Esophagus squamous epithelium (tissue), 5 donors: ENCODE measurements around the gene NR4A1. TPM values are rescaled to one million over a fixed set of nuclear protein-coding genes. Genes with fewer than 3 reads are reported as not detected.

Experiments used
- DNase-seq: peaks from one replicate; lab custom pipeline; 2025; lab: John Stamatoyannopoulos, UW
- H3K27ac ChIP-seq, 4 donors: fragments of 200-600 bp; sonication (generic); one replicate each; pipeline ENCODE4 v1.5.1; 2016 to 2019; ENCODE audit warnings: mild to moderate bottlenecking in 1 of 4
- H3K27me3 ChIP-seq, 4 donors: fragments of 200-600 bp; sonication (generic); 1 replicate in 3 of 4; 2 replicates in 1 of 4; pipeline versions ENCODE4 v1.5.1 to v1.6.0; 2017 to 2021; ENCODE audit warnings: antibody characterized with exemption in 1 of 4
- H3K36me3 ChIP-seq, 3 donors: fragments of 200-600 bp; sonication (generic); one replicate each; pipeline ENCODE4 v1.5.1; 2016 to 2019
- H3K4me1 ChIP-seq, 3 donors: fragments of 200-600 bp; sonication (generic); one replicate each; pipeline ENCODE4 v1.5.1; 2017 to 2019
- H3K4me3 ChIP-seq, 4 donors: fragments of 200-600 bp; sonication (generic); 1 replicate in 3 of 4; 2 replicates in 1 of 4; pipeline ENCODE4 v1.5.1; 2016 to 2019; ENCODE audit warnings: mild to moderate bottlenecking in 2 of 4, moderate library complexity in 1 of 4
- H3K9me3 ChIP-seq, 3 donors: fragments of 200-600 bp; sonication (generic); one replicate each; pipeline ENCODE4 v1.5.1; 2016 to 2019
- POLR2A ChIP-seq, 4 donors: fragments of 450-650 bp; IDR thresholded peaks; one replicate each; pipeline ENCODE4 v1.6.1; 2017; ENCODE audit warnings: antibody characterized with exemption in 4 of 4, mild to moderate bottlenecking in 4 of 4, moderate library complexity in 3 of 4
- WGBS, 2 donors: methylation state at CpG; one replicate each; pipeline ENCODE4 v1.1.5; 2018; 5-methylcytosine and 5-hydroxymethylcytosine counted together
- intact Hi-C: fragments of 100-400 bp; cut with DNase I; formaldehyde crosslinking; loops from one replicate; pipeline ENCODE4 v1.15.0; 2022
- total RNA-seq, 4 donors: library from RNA; depleted of rRNA; stranded (reverse); fragments of >200 nt; gene quantifications; one replicate each; pipeline ENCODE4 v1.1.0, GENCODE V29; 2016
- TF ChIP-seq, protein P1 (sequence below), 6 experiments: fragments of 450-650 bp in 4 of 6; fragments of 200-600 bp in 2 of 6; sonication (generic) in 2 of 6; IDR thresholded peaks; one replicate each; pipeline ENCODE4 v1.5.1; 2016 to 2019; ENCODE audit warnings: antibody characterized with exemption in 6 of 6, mild to moderate bottlenecking in 4 of 6, moderate library complexity in 4 of 6
- donor health status: DM: yes; HTN: yes; CAD: no.

NR4A1 gene
- total RNA-seq, 4 donors from 2014 or later: 3.4 to 12.6 (median 5.6) TPM

DNA sequence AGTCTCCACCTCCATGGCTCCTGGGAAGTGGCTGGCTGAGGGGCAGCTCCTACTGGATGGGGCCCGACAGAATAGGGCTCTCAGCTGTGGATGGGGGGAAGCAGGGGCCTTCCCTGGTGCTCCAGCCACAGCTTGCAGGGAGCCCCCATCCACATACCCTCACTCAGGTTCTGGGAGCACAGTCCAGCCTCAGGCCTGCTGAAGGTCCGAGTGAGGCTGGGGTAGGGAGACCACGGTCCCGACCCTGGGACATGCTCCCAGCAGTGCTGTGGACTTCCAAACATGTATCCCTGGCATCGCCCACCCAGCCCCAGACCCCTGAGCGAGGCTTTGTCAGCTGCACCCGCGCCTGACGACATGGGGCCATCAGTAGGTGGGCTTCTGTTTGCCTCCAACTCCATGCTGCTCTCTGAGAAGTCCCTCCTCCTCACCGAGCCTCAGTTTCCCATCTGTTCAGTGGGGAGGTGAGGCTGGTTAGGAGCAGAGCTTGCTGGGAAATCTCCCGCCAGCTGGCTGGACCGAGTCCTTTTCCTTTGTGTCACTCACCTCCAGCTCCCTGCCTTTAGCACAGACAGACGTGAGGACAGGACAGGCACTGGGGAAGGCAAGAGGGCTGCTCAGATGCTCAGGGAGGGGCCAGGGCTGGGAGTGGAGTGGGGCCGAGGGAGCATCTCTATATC lies 9.4 kb downstream of the NR4A1 start:
- Histone ChIP-seq H3K4me3 (no peak overlapping the region), H3K36me3 (peaks cover 0 to 16% (median 5%) of the 10 kb centered on the region in 3 donors), H3K27ac (no peak overlapping the region), H3K27me3 (no peaks in the 10 kb centered on the region), H3K4me1 (peaks cover 0 to 37% (median 2%) of the 10 kb centered on the region in 3 donors), H3K9me3 (no peaks in the 10 kb centered on the region)
- intact Hi-C loops: no loop called here
- no peak for DNase-seq
- WGBS, 2 donors: 72 to 81% methylated on average over 3 to 8 of the region's 14 CpGs
- TF ChIP-seq, protein P1, sequence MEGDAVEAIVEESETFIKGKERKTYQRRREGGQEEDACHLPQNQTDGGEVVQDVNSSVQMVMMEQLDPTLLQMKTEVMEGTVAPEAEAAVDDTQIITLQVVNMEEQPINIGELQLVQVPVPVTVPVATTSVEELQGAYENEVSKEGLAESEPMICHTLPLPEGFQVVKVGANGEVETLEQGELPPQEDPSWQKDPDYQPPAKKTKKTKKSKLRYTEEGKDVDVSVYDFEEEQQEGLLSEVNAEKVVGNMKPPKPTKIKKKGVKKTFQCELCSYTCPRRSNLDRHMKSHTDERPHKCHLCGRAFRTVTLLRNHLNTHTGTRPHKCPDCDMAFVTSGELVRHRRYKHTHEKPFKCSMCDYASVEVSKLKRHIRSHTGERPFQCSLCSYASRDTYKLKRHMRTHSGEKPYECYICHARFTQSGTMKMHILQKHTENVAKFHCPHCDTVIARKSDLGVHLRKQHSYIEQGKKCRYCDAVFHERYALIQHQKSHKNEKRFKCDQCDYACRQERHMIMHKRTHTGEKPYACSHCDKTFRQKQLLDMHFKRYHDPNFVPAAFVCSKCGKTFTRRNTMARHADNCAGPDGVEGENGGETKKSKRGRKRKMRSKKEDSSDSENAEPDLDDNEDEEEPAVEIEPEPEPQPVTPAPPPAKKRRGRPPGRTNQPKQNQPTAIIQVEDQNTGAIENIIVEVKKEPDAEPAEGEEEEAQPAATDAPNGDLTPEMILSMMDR (IDR thresholded peaks at IDR 0.05): no peak
- no peak for TF ChIP-seq POLR2A (IDR thresholded peaks at IDR 0.05)

DNA sequence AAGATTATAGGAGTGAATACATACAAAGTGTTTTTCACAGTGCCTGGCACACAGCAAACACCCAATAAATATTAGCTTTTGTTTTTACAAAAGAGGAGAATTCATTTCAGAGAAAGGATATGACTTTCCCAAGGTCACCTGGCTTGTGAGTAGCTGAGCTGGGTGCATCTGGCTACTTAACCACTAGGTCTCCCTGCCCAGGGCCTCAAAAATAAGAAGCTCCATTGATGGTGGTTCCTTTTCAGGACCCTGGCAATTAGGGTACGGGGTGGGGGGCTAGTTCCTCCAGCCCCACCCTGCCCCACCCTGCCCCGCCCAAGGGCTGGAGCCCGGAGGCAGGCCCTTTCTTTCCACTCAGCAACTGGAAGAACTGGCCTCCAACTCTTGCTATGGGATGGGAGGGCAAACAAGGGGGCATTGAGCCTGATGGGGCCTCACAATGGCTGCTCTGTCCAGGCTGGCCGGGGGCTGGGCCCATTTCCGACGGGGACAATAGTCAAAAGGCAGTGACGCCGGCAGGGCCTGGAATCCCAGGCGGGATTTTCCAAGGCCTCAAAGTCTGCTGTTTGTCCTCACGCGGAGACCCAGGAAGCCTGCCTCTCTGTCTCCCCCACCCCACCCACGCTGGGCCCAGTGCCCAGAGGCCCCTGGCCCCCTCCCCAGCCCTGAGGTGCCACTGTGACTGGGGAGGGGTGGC lies 10.4 kb downstream of the NR4A1 start:
- H3K27ac ChIP-seq: peak overlapping the region in 1 of 4 donors; percentile 83
- intact Hi-C loops: no loop called here
- H3K9me3 ChIP-seq: no peaks in the 10 kb centered on the region
- no peak overlapping the region for H3K4me3 ChIP-seq
- no peaks in the 10 kb centered on the region for H3K27me3 ChIP-seq
- H3K36me3 ChIP-seq: peaks cover 0 to 16% (median 5%) of the 10 kb centered on the region in 3 donors
- peaks cover 0 to 33% (median 2%) of the 10 kb centered on the region in 3 donors for H3K4me1 ChIP-seq
- TF ChIP-seq POLR2A (IDR thresholded peaks at IDR 0.05): no peak
- TF ChIP-seq, protein P1 (IDR thresholded peaks at IDR 0.05): no peak
- DNase-seq: no peak
- 89% methylated on average over 3 of the region's 12 CpGs; no CpG with 5 or more reads in 1 of the 2 donors for WGBS, 2 donors

DNA sequence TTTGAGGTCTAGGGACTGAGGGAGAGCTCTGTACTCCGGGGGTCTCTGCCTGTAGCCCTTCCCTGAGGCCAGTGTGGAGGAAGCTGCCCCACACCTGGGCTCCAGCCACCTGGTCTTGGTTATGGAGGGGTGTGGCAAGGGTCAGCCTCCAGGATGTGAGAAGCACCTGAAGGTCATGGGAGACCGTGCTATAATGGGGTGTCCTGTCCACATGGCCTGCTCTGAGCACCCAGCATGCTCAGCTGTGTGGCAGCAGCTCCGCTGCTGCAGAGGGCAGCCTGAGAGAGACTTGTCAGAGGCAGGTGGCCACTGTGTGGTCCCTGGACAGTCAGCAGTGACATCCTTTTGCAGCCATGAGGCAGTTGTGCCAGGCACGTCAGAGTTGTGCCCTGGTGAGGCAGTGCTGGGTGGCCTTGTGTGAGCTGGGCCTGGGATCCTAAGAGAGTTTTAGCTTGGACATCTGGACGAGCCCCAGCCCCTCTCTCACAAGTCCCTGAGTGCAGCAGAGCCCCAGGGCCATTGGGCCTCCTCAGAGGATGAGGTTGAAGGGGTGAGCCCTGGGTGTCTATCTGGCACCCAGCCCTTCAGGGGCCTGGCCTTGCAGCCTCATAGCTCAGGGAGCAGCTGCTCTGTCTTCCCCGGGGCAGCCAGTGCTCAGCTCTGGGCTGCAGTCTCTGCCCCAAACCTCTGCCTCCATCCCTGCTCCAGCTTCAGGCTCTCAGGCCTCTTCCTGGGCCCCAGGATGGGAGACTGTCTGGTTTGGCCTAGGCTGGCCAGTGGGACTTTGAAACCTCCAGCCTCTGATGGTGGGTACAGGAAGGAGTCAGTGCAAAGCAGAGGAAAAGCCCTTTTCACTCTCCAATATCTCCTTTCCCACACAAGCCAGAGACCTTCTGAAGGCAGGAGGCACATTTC lies 11.2 kb downstream of the NR4A1 start:
- Histone ChIP-seq H3K27me3 (no peaks in the 10 kb centered on the region), H3K36me3 (peaks cover 0 to 9% (median 5%) of the 10 kb centered on the region in 3 donors), H3K27ac (peak overlapping the region; percentile 30 to 83 (median 54)), H3K9me3 (no peaks in the 10 kb centered on the region), H3K4me3 (no peak overlapping the region), H3K4me1 (peaks cover 0 to 33% (median 2%) of the 10 kb centered on the region in 3 donors)
- TF ChIP-seq, protein P1 (IDR thresholded peaks at IDR 0.05): no peak
- TF ChIP-seq POLR2A (IDR thresholded peaks at IDR 0.05): no peak
- WGBS, 2 donors: 90% methylated on average over 2 of the region's 6 CpGs; no CpG with 5 or more reads in 1 of the 2 donors
- intact Hi-C loops: no loop called here
- no peak for DNase-seq

DNA sequence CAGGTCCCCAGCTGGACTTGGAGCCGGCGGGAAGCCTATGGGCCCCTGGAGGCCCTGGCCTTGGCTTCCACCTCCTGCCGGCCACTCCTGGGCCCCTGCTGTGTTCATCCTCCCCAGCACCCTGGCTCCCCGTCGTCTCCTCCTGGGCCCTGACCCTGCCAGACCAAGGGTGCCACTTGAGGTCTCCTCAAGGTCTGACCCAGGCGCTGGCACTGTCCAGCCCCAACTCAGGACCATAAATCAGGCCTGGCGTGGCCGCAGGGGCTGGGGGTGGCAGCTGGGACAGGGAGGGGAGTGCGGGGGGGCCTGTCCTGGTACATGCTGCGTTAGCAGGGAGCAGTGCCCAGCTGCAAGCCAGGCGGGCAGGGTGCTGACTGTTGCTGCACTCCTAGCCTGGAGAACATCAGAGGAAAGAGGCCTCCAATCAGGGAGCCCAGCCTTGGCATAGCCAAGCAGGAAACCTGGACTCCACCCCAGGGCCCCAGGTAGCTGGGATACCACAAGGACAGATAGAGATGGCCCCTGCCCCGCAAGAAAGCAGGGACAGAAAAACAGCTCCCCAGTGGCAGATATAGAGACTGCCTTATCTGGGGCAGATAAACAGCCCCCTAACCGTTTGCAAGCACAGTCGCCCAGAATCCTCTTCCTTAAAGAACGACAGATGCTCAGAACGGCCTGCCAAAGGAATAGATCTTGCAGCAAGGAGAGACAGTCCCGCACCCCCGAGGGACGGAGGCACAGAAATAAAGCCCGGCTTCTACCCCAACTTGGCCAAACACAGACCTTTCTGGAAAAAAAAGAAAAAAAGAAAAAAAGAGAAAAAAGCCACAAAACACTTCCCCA lies 12.1 kb downstream of the NR4A1 start:
- Histone ChIP-seq H3K4me3 (no peak overlapping the region), H3K27me3 (no peaks in the 10 kb centered on the region), H3K27ac (peak overlapping the region; percentile 30 to 83 (median 54)), H3K36me3 (peaks cover 0 to 8% (median 5%) of the 10 kb centered on the region in 3 donors), H3K9me3 (no peaks in the 10 kb centered on the region), H3K4me1 (peaks cover 0 to 33% (median 2%) of the 10 kb centered on the region in 3 donors)
- no peak for DNase-seq
- TF ChIP-seq, protein P1 (IDR thresholded peaks at IDR 0.05): no peak
- no peak for TF ChIP-seq POLR2A (IDR thresholded peaks at IDR 0.05)
- WGBS, 2 donors: 57 to 66% methylated on average over 7 to 8 of the region's 20 CpGs
- intact Hi-C loops: no loop called here
